Measurements from ENCODE around the gene SPATC1L. TPM values are rescaled to one million over a fixed set of nuclear protein-coding genes. Genes with fewer than 3 reads are reported as not detected.
"Not testable (repeated sequence)": the region's sequence is repeated elsewhere in the genome, so short reads cannot be mapped to it uniquely, and the experiment has no call there.

The SPATC1L gene
- total RNA-seq, 1 donor from 2014 or later: 25.3 TPM

GRCh38 chr21:46205166-46205565, 20.9 kb upstream of the SPATC1L start:
- no peak overlapping the region for H3K27ac Mint-ChIP-seq (ENCODE audit: unreplicated experiment)
- peaks cover 40% of the 10 kb centered on the region for H3K36me3 Mint-ChIP-seq (ENCODE audit: low read depth, unreplicated experiment)

GRCh38 chr21:46203203-46203600, 18.9 kb upstream of the SPATC1L start:
- Mint-ChIP-seq H3K36me3 (ENCODE audit: low read depth, unreplicated experiment) (peaks cover 47% of the 10 kb centered on the region), H3K9me3 (ENCODE audit: unreplicated experiment) (no peaks in the 10 kb centered on the region), H3K27ac (ENCODE audit: unreplicated experiment) (peak overlapping the region; percentile 98), H3K4me3 (ENCODE audit: unreplicated experiment) (peak overlapping the region; percentile 26), H3K4me1 (ENCODE audit: unreplicated experiment) (peaks cover 2% of the 10 kb centered on the region), H3K27me3 (ENCODE audit: unreplicated experiment) (peaks cover 2% of the 10 kb centered on the region)
- no peak for TF ChIP-seq CTCF (IDR thresholded peaks at IDR 0.05; ENCODE audit: unreplicated experiment)
- DNase-seq (ENCODE audit: low spot score): no peak

More at GRCh38 chr21:46205166-46205565, 20.9 kb upstream of the SPATC1L start:
- H3K4me1 Mint-ChIP-seq (ENCODE audit: unreplicated experiment): peaks cover 2% of the 10 kb centered on the region
- no peak for TF ChIP-seq CTCF (IDR thresholded peaks at IDR 0.05; ENCODE audit: unreplicated experiment)
- H3K4me3 Mint-ChIP-seq (ENCODE audit: unreplicated experiment): peak overlapping the region; percentile 47
- DNase-seq (ENCODE audit: low spot score): no peak
- no peaks in the 10 kb centered on the region for H3K9me3 Mint-ChIP-seq (ENCODE audit: unreplicated experiment)
- peaks cover 7% of the 10 kb centered on the region for H3K27me3 Mint-ChIP-seq (ENCODE audit: unreplicated experiment)

DNA sequence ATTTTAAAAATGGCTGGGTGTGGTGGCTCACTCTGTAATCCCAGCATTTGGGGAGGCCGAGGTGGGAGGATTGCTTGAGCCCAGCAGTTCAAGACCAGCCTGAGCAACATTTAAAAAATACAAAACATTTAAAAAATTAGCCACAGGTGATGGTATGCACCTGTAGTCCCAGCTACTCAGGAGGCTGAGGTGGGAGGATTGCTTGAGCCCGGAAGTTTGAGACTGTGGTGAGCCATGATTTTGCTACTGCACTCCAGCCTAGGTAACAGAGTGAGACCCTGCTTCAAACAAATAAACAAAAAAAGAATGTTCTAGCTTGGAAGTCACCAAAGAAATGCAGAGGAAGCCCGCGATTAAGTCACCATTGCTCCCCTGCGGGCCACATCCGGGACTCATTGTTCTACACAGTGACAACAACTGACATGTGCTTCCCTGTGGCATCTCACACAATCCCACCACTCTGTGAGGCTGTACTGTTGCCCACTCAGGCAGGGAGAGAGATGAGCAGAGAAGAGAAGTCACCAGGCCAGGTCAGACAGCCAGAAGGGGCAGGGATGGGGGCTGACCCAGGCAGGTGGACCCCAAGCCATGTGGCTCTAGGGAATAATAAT, 18.4 kb upstream of the SPATC1L start:
- Mint-ChIP-seq H3K36me3 (ENCODE audit: low read depth, unreplicated experiment) (peaks cover 48% of the 10 kb centered on the region), H3K9me3 (ENCODE audit: unreplicated experiment) (no peaks in the 10 kb centered on the region), H3K27me3 (ENCODE audit: unreplicated experiment) (no peaks in the 10 kb centered on the region), H3K4me1 (ENCODE audit: unreplicated experiment) (peaks cover 2% of the 10 kb centered on the region), H3K27ac (ENCODE audit: unreplicated experiment) (peak overlapping the region; percentile 98), H3K4me3 (ENCODE audit: unreplicated experiment) (peak overlapping the region; percentile 26)
- no peak for TF ChIP-seq CTCF (IDR thresholded peaks at IDR 0.05; ENCODE audit: unreplicated experiment)
- no peak for DNase-seq (ENCODE audit: low spot score)

GRCh38 chr21:46200877-46201803, 16.9 kb upstream of the SPATC1L start:
- H3K36me3 Mint-ChIP-seq (ENCODE audit: low read depth, unreplicated experiment): peaks cover 58% of the 10 kb centered on the region
- H3K4me3 Mint-ChIP-seq (ENCODE audit: unreplicated experiment); H3K27me3 Mint-ChIP-seq (ENCODE audit: unreplicated experiment); H3K27ac Mint-ChIP-seq (ENCODE audit: unreplicated experiment); DNase-seq (ENCODE audit: low spot score); H3K4me1 Mint-ChIP-seq (ENCODE audit: unreplicated experiment); H3K9me3 Mint-ChIP-seq (ENCODE audit: unreplicated experiment): not testable (repeated sequence)

DNA sequence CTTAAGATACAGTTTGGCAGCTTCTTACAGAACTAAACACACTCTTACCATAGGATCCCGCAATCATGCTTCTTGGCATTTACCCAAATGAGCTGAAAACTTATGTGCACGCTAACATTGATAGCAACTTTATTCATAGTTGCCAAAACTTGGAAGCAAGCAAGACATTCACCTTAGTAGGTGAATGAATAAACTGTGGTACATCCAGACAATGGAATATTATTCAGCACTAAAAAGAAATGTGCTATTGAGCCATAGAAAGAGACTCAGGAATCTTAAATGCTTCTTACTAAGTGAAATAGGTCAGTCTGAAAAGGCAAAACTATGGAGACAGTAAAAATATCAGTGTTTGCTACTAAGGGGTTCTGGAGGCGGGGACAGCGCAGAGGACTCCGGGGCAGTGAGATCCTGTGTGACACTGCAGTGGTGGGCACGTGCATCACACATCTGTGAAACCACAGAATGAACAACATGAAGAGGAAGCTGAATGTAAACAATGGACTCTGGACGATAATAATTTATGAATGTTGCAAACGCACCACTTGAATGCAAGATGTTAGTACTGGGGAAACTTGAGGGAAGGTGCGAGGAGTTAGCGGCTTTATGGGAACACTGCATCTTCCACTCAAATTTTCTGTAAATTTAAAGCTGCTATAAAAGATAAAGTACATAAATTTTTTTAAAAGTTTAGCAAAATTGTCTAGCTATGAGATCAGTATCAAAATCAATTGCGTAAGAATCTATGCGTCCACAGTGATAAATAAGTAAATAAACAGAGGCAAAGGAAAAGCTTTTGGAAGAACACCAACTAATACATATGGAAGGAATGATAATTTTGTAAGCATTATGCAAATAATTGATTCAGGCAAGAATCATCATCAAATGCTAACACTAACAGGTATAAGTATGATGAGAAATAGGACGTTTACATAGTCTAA, 15.4 kb upstream of the SPATC1L start:
- TF ChIP-seq CTCF (IDR thresholded peaks at IDR 0.05; ENCODE audit: unreplicated experiment): no peak
- no peaks in the 10 kb centered on the region for H3K9me3 Mint-ChIP-seq (ENCODE audit: unreplicated experiment)
- H3K27ac Mint-ChIP-seq (ENCODE audit: unreplicated experiment): no peak overlapping the region
- H3K36me3 Mint-ChIP-seq (ENCODE audit: low read depth, unreplicated experiment): peaks cover 53% of the 10 kb centered on the region
- peaks cover 1% of the 10 kb centered on the region for H3K27me3 Mint-ChIP-seq (ENCODE audit: unreplicated experiment)
- no peak for DNase-seq (ENCODE audit: low spot score)
- H3K4me1 Mint-ChIP-seq (ENCODE audit: unreplicated experiment): peaks cover 2% of the 10 kb centered on the region
- H3K4me3 Mint-ChIP-seq (ENCODE audit: unreplicated experiment): no peak overlapping the region
